HG03159 (cell line): ENCODE measurements around the gene CPNE4.
A peak's percentile ranks its signal among the peaks of the same experiment; 100 is the strongest.

Source experiments
- ATAC-seq: cut with Tn5 transposase; IDR thresholded peaks from one replicate; pipeline ENCODE4 v1.9.1; 2021; ENCODE audit warnings: mild to moderate bottlenecking, moderate library complexity; ENCODE audit not compliant: unreplicated experiment

CPNE4 gene

GRCh38 chr3:131803113-131803512 lies 231.7 kb downstream of the CPNE4 start:
- no peak for ATAC-seq

GRCh38 chr3:131802029-131802428 lies 232.8 kb downstream of the CPNE4 start:
- no peak for ATAC-seq

GRCh38 chr3:131801566-131801965 lies 233.2 kb downstream of the CPNE4 start:
- no peak for ATAC-seq

- no peak for ATAC-seq
These were observed 237.0 kb downstream of the CPNE4 start for GRCh38 chr3:131797776-131798175.

- no peak for ATAC-seq
These were observed 238.1 kb downstream of the CPNE4 start for GRCh38 chr3:131796558-131797198.

GRCh38 chr3:131796111-131796510 lies 238.7 kb downstream of the CPNE4 start:
- ATAC-seq = no peak

GRCh38 chr3:131795390-131796090 lies 239.3 kb downstream of the CPNE4 start:
- peak; percentile 61 for ATAC-seq

- ATAC-seq = peak; percentile 70
These were observed 239.9 kb downstream of the CPNE4 start for GRCh38 chr3:131794766-131795388.

GRCh38 chr3:131793870-131794269 lies 240.9 kb downstream of the CPNE4 start:
- ATAC-seq = no peak

GRCh38 chr3:131789188-131789587 lies 245.6 kb downstream of the CPNE4 start:
- no peak for ATAC-seq

- ATAC-seq = no peak
These were observed 248.4 kb downstream of the CPNE4 start for GRCh38 chr3:131786386-131786785.

GRCh38 chr3:131782751-131783150 lies 252.1 kb downstream of the CPNE4 start:
- ATAC-seq = no peak

GRCh38 chr3:131778526-131778925 lies 256.3 kb downstream of the CPNE4 start:
- no peak for ATAC-seq

- no peak for ATAC-seq
These were observed 259.2 kb downstream of the CPNE4 start for GRCh38 chr3:131775650-131776049.

GRCh38 chr3:131772269-131773026 lies 262.4 kb downstream of the CPNE4 start:
- no peak for ATAC-seq

GRCh38 chr3:131762981-131763564 lies 271.7 kb downstream of the CPNE4 start:
- no peak for ATAC-seq

GRCh38 chr3:131756405-131756804 lies 278.4 kb downstream of the CPNE4 start:
- no peak for ATAC-seq

- no peak for ATAC-seq
These were observed 279.4 kb downstream of the CPNE4 start for GRCh38 chr3:131755380-131755779.

GRCh38 chr3:131750256-131750655 lies 284.6 kb downstream of the CPNE4 start:
- no peak for ATAC-seq

- ATAC-seq = no peak
These were observed 285.0 kb downstream of the CPNE4 start for GRCh38 chr3:131749826-131750225.

GRCh38 chr3:131747466-131747865 lies 287.3 kb downstream of the CPNE4 start:
- ATAC-seq = no peak
